Mesenchymal stem cell (in vitro differentiated cells and primary cell): ENCODE measurements around the gene KRT38.

Experiments
- DNase-seq: peaks from one replicate; pipeline ENCODE4 v3.0.0-alpha.2; 2013
- H2AFZ ChIP-seq: one replicate; pipeline ENCODE4 v1.6.1; 2013; ENCODE audit warnings: low read depth, mild to moderate bottlenecking, control low read depth, inconsistent platforms, low read length, moderate library complexity
- H2AK5ac ChIP-seq: 2 replicates; pipeline ENCODE4 v1.6.1; 2013; ENCODE audit warnings: low read length, moderate library complexity, mild to moderate bottlenecking, inconsistent platforms; ENCODE audit not compliant: severe bottlenecking
- H2BK120ac ChIP-seq: one replicate; pipeline ENCODE4 v1.6.1; 2013; ENCODE audit warnings: low read depth, mild to moderate bottlenecking, inconsistent platforms, low read length, moderate library complexity
- H2BK12ac ChIP-seq, 2 experiments: one replicate each; pipeline ENCODE4 v1.6.1; 2013; ENCODE audit warnings: inconsistent platforms in 2 of 2, low read length in 2 of 2, mild to moderate bottlenecking in 2 of 2, moderate library complexity in 2 of 2, control low read depth in 1 of 2
- H2BK15ac ChIP-seq: one replicate; pipeline ENCODE4 v1.6.1; 2013; ENCODE audit warnings: mild to moderate bottlenecking, low read depth, inconsistent platforms; ENCODE audit not compliant: poor library complexity, severe bottlenecking
- H2BK5ac ChIP-seq: 2 replicates; pipeline ENCODE4 v1.6.1; 2013; ENCODE audit warnings: low read depth, mild to moderate bottlenecking, low read length, control low read depth, inconsistent platforms; ENCODE audit not compliant: poor library complexity, severe bottlenecking
- H3K14ac ChIP-seq, 2 experiments: one replicate each; pipeline ENCODE4 v1.6.1; 2013; ENCODE audit warnings: inconsistent platforms in 2 of 2, low read length in 2 of 2, control low read depth in 1 of 2, mild to moderate bottlenecking in 1 of 2, moderate library complexity in 1 of 2
- H3K18ac ChIP-seq, 2 experiments: one replicate each; pipeline ENCODE4 v1.6.1; 2013; ENCODE audit warnings: inconsistent platforms in 2 of 2, low read length in 2 of 2, control low read depth in 1 of 2, low read depth in 1 of 2, mild to moderate bottlenecking in 1 of 2
- H3K23ac ChIP-seq, 2 experiments: one replicate each; pipeline ENCODE4 v1.6.1; 2013; ENCODE audit warnings: inconsistent platforms in 2 of 2, low read length in 2 of 2, mild to moderate bottlenecking in 2 of 2, moderate library complexity in 2 of 2, control low read depth in 1 of 2
- H3K27ac ChIP-seq: 2 replicates; pipeline ENCODE4 v1.5.1; 2013; ENCODE audit warnings: mild to moderate bottlenecking, moderate library complexity, low read length, control low read depth, inconsistent platforms; ENCODE audit not compliant: poor library complexity, severe bottlenecking
- H3K27me3 ChIP-seq, 2 experiments: 2 replicates each; pipeline versions ENCODE4 v1.6.1 to v1.7.0; 2013; ENCODE audit warnings: low read length in 2 of 2, mild to moderate bottlenecking in 2 of 2, moderate library complexity in 2 of 2, control low read depth in 1 of 2, inconsistent platforms in 1 of 2; ENCODE audit not compliant: control insufficient read depth in 1 of 2, insufficient read depth in 1 of 2
- H3K36me3 ChIP-seq, 2 experiments: 2 replicates each; pipeline versions ENCODE4 v1.6.1 to v1.7.0; 2013; ENCODE audit warnings: low read length in 2 of 2, control low read depth in 1 of 2, inconsistent platforms in 1 of 2, low read depth in 1 of 2, mild to moderate bottlenecking in 1 of 2; ENCODE audit not compliant: insufficient read depth in 2 of 2, control insufficient read depth in 1 of 2
- H3K4ac ChIP-seq, 2 experiments: one replicate each; pipeline ENCODE4 v1.6.1; 2013; ENCODE audit warnings: inconsistent platforms in 2 of 2, low read length in 2 of 2, mild to moderate bottlenecking in 2 of 2, moderate library complexity in 2 of 2, control low read depth in 1 of 2, low read depth in 1 of 2
- H3K4me1 ChIP-seq: 2 replicates; pipeline ENCODE4 v1.6.1; 2013; ENCODE audit warnings: low read depth, low read length, control low read depth; ENCODE audit not compliant: control insufficient read depth, insufficient read depth
- H3K4me2 ChIP-seq: 2 replicates; pipeline ENCODE4 v1.6.1; 2013; ENCODE audit warnings: low read length, mild to moderate bottlenecking, inconsistent platforms; ENCODE audit not compliant: poor library complexity, severe bottlenecking
- H3K4me3 ChIP-seq, 2 experiments: 2 replicates each; pipeline versions ENCODE4 v1.5.1 to v1.7.0; 2013; ENCODE audit warnings: low read length in 2 of 2, mild to moderate bottlenecking in 2 of 2, control low read depth in 1 of 2, low read depth in 1 of 2; ENCODE audit not compliant: insufficient read depth in 1 of 2
- H3K79me1 ChIP-seq: replicated peaks from 2 replicates; pipeline ENCODE4 v1.6.1; 2013; ENCODE audit warnings: mild to moderate bottlenecking, control low read depth, low read length, inconsistent platforms; ENCODE audit not compliant: poor library complexity, severe bottlenecking
- H3K9ac ChIP-seq: 2 replicates; pipeline ENCODE4 v1.7.0; 2013; ENCODE audit warnings: mild to moderate bottlenecking, low read length, moderate library complexity
- H3K9me3 ChIP-seq: 2 replicates; pipeline ENCODE4 v1.7.0; 2013; ENCODE audit warnings: mild to moderate bottlenecking, low read length; ENCODE audit not compliant: control insufficient read depth
- H4K8ac ChIP-seq: one replicate; pipeline ENCODE4 v1.6.1; 2013; ENCODE audit warnings: inconsistent platforms, mild to moderate bottlenecking, low read length, moderate library complexity
- H4K91ac ChIP-seq: one replicate; pipeline ENCODE4 v1.6.1; 2013; ENCODE audit warnings: mild to moderate bottlenecking, low read length, inconsistent platforms
- WGBS: methylation state at CpG from one replicate; pipeline ENCODE4 v1.1.7; 2013; ENCODE audit warnings: mixed read lengths; 5-methylcytosine and 5-hydroxymethylcytosine counted together

KRT38 gene

GRCh38 chr17:41418116-41418860, 22.5 kb downstream of the KRT38 start:
- no peak overlapping the region for H3K9ac ChIP-seq
- H3K18ac ChIP-seq: no peak overlapping the region
- peaks cover 0 to 23% of the 10 kb centered on the region in 2 experiments for H3K27me3 ChIP-seq
- H2BK5ac ChIP-seq: no peak overlapping the region
- no peak for DNase-seq
- H3K23ac ChIP-seq: no peak overlapping the region
- no peak overlapping the region for H2BK120ac ChIP-seq
- peaks cover 18% of the 10 kb centered on the region for H3K4me1 ChIP-seq
- H3K27ac ChIP-seq: no peak overlapping the region
- no peaks in the 10 kb centered on the region for H3K36me3 ChIP-seq
- H2BK15ac ChIP-seq: no peak overlapping the region
- no peak overlapping the region for H4K91ac ChIP-seq
- H3K4ac ChIP-seq: no peak overlapping the region
- no peak overlapping the region for H3K4me2 ChIP-seq
- H3K14ac ChIP-seq: no peak overlapping the region
- no peak overlapping the region for H2BK12ac ChIP-seq
- no peak overlapping the region for H4K8ac ChIP-seq
- H2AK5ac ChIP-seq: peak overlapping the region; percentile 69
- no peak overlapping the region for H3K4me3 ChIP-seq
- WGBS: 97% methylated on average over 6 of the region's 7 CpGs
- no peaks in the 10 kb centered on the region for H3K79me1 ChIP-seq
- H3K9me3 ChIP-seq: no peaks in the 10 kb centered on the region
- no peak overlapping the region for H2AFZ ChIP-seq

DNA sequence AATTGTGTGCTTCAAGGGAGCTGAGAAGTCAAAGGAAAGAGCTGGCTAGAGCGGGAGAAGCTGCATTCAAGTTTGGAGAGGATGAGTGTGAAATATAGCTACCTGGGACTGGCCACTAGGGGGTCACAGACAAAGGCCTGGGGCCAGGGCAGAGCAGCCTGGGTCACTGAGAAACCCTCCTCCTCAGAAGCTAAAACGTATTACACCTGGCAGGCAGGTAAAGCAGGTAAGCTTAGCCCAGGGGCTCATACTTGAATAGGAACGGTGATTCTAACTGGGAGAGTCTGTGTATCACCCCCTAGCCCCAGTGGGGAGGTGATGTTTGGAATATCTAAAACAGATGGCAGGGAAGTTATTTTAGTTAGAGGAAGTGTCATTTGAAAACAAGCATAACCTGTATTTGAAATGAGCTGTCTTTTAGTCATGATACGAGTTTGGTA, 23.2 kb downstream of the KRT38 start:
- Histone ChIP-seq H3K23ac (no peak overlapping the region), H2BK5ac (no peak overlapping the region), H2BK12ac (no peak overlapping the region), H3K4me2 (no peak overlapping the region), H3K79me1 (no peaks in the 10 kb centered on the region), H3K4me3 (no peak overlapping the region), H3K9ac (no peak overlapping the region), H3K9me3 (no peaks in the 10 kb centered on the region), H4K8ac (no peak overlapping the region), H4K91ac (no peak overlapping the region), H3K4ac (no peak overlapping the region), H3K27ac (no peak overlapping the region), H3K4me1 (peaks cover 18% of the 10 kb centered on the region), H2AK5ac (peak overlapping the region; percentile 92), H2BK120ac (no peak overlapping the region), H3K27me3 (peaks cover 0 to 17% of the 10 kb centered on the region in 2 experiments), H3K14ac (no peak overlapping the region), H2AFZ (no peak overlapping the region), H2BK15ac (no peak overlapping the region), H3K36me3 (no peaks in the 10 kb centered on the region), H3K18ac (no peak overlapping the region)
- WGBS: 49% methylated on average over 4 of the region's 4 CpGs
- no peak for DNase-seq

DNA sequence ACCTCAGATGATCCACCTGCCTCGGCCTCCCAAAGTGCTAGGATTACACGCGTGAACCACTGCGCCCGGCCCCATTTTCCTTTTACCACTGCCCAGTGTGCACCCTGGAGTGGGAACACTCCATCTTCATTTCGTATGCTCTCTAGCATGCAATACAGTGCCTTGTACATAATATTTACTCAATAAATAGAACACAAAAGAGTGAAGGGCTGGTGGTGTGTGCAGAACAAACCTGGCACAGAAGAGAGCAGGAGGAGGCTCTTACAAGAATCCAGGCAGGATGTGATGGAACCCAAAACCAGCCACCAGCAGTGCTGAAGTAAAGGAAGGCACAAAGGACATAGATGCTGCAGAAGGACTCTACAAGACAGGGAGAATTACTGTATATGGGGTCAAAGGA, 23.7 kb downstream of the KRT38 start:
- Histone ChIP-seq H3K4ac (no peak overlapping the region), H3K4me1 (peaks cover 18% of the 10 kb centered on the region), H3K4me2 (no peak overlapping the region), H2AFZ (no peak overlapping the region), H2AK5ac (peak overlapping the region; percentile 92), H2BK15ac (no peak overlapping the region), H3K36me3 (no peaks in the 10 kb centered on the region), H3K18ac (no peak overlapping the region), H3K14ac (no peak overlapping the region), H3K9me3 (no peaks in the 10 kb centered on the region), H3K23ac (no peak overlapping the region), H3K79me1 (no peaks in the 10 kb centered on the region), H4K8ac (no peak overlapping the region), H4K91ac (no peak overlapping the region), H3K27me3 (peaks cover 0 to 12% of the 10 kb centered on the region in 2 experiments), H2BK12ac (no peak overlapping the region), H3K9ac (no peak overlapping the region), H3K4me3 (no peak overlapping the region), H2BK5ac (no peak overlapping the region), H3K27ac (no peak overlapping the region), H2BK120ac (no peak overlapping the region)
- no peak for DNase-seq
- WGBS: 100% methylated on average over 5 of the region's 6 CpGs

GRCh38 chr17:41416479-41416878, 24.3 kb downstream of the KRT38 start:
- no peak overlapping the region for H2BK15ac ChIP-seq
- no peak overlapping the region for H3K23ac ChIP-seq
- H2BK12ac ChIP-seq: no peak overlapping the region
- DNase-seq: peak; percentile 29
- H3K79me1 ChIP-seq: no peaks in the 10 kb centered on the region
- H3K14ac ChIP-seq: no peak overlapping the region
- no peak overlapping the region for H3K9ac ChIP-seq
- H3K9me3 ChIP-seq: no peaks in the 10 kb centered on the region
- H2BK120ac ChIP-seq: no peak overlapping the region
- H3K4me3 ChIP-seq: no peak overlapping the region
- H2AFZ ChIP-seq: no peak overlapping the region
- WGBS: 100% methylated on average over 3 of the region's 5 CpGs
- H3K36me3 ChIP-seq: no peaks in the 10 kb centered on the region
- no peak overlapping the region for H2AK5ac ChIP-seq
- no peak overlapping the region for H4K8ac ChIP-seq
- no peak overlapping the region for H2BK5ac ChIP-seq
- H4K91ac ChIP-seq: no peak overlapping the region
- H3K4me2 ChIP-seq: no peak overlapping the region
- H3K4ac ChIP-seq: no peak overlapping the region
- H3K4me1 ChIP-seq: peaks cover 18% of the 10 kb centered on the region
- H3K27ac ChIP-seq: peak overlapping the region; percentile 85
- H3K18ac ChIP-seq: no peak overlapping the region
- peaks cover 0 to 9% of the 10 kb centered on the region in 2 experiments for H3K27me3 ChIP-seq
